DOHH2 (cell line): Measurements from ENCODE around the gene CORO1C.

Experiments used
- H3F3A ChIP-seq: fragments of 200-600 bp; sonication (generic), shearing (Covaris generic); 2 replicates; pipeline ENCODE4 v1.6.0; 2016; ENCODE audit warnings: antibody characterized with exemption, mild to moderate bottlenecking; ENCODE audit not compliant: control insufficient read depth, insufficient read depth
- H3K27ac ChIP-seq: fragments of 200-600 bp; sonication (generic); 2 replicates; pipeline ENCODE4 v1.5.1; 2014; ENCODE audit warnings: low read depth, mild to moderate bottlenecking, low read length, moderate library complexity
- H3K27me3 ChIP-seq: fragments of 200-600 bp; sonication (generic); 2 replicates; pipeline ENCODE4 v1.6.1; 2014; ENCODE audit warnings: mild to moderate bottlenecking, low read length, mixed read lengths; ENCODE audit not compliant: control insufficient read depth
- H3K36me3 ChIP-seq: fragments of 200-600 bp; sonication (generic); 2 replicates; pipeline ENCODE4 v1.6.1; 2014; ENCODE audit warnings: mild to moderate bottlenecking, low read length, moderate library complexity, mixed read lengths; ENCODE audit not compliant: control insufficient read depth
- H3K4me1 ChIP-seq: fragments of 200-600 bp; sonication (generic); 2 replicates; pipeline ENCODE4 v1.6.1; 2014; ENCODE audit warnings: mild to moderate bottlenecking, low read length, mixed read lengths; ENCODE audit not compliant: control insufficient read depth
- H3K4me2 ChIP-seq: fragments of 200-600 bp; sonication (generic); 2 replicates; pipeline ENCODE4 v1.6.0; 2014; ENCODE audit warnings: mild to moderate bottlenecking, low read length, moderate library complexity
- H3K4me3 ChIP-seq: fragments of 200-600 bp; sonication (generic); 2 replicates; pipeline ENCODE4 v1.5.1; 2014; ENCODE audit warnings: mild to moderate bottlenecking, low read length, mixed read lengths
- H3K79me2 ChIP-seq: fragments of 200-600 bp; sonication (generic); 2 replicates; pipeline ENCODE4 v1.6.1; 2014; ENCODE audit warnings: mild to moderate bottlenecking, low read length, mixed read lengths; ENCODE audit not compliant: control insufficient read depth
- H3K9me2 ChIP-seq: fragments of 200-600 bp; sonication (generic); replicated peaks from 2 replicates; pipeline ENCODE4 v1.6.1; 2014; ENCODE audit warnings: mild to moderate bottlenecking, low read length, mixed read lengths; ENCODE audit not compliant: control insufficient read depth
- H3K9me3 ChIP-seq: fragments of 200-600 bp; sonication (generic); 2 replicates; pipeline ENCODE4 v1.6.1; 2014; ENCODE audit warnings: antibody characterized with exemption, low read length, mixed read lengths; ENCODE audit not compliant: control insufficient read depth, insufficient read depth
- H4K20me1 ChIP-seq: fragments of 200-600 bp; sonication (generic); 2 replicates; pipeline ENCODE4 v1.6.0; 2014; ENCODE audit warnings: low read depth, mild to moderate bottlenecking, antibody characterized with exemption, low read length, moderate library complexity; ENCODE audit not compliant: control insufficient read depth, insufficient read depth
- EZH2phosphoT487 ChIP-seq: fragments of 200-600 bp; sonication (generic); IDR thresholded peaks from 2 replicates; pipeline ENCODE4 v1.6.1; 2017; ENCODE audit warnings: borderline replicate concordance, mild to moderate bottlenecking, antibody characterized with exemption, low read length, moderate library complexity, mixed read lengths
- TF ChIP-seq, protein P1 (sequence below): fragments of 200-600 bp; sonication (generic); IDR thresholded peaks from one replicate; pipeline ENCODE4 v1.5.1; 2014; ENCODE audit warnings: antibody characterized with exemption, mild to moderate bottlenecking, low read depth, low read length; ENCODE audit not compliant: poor library complexity, severe bottlenecking

CORO1C gene

DNA sequence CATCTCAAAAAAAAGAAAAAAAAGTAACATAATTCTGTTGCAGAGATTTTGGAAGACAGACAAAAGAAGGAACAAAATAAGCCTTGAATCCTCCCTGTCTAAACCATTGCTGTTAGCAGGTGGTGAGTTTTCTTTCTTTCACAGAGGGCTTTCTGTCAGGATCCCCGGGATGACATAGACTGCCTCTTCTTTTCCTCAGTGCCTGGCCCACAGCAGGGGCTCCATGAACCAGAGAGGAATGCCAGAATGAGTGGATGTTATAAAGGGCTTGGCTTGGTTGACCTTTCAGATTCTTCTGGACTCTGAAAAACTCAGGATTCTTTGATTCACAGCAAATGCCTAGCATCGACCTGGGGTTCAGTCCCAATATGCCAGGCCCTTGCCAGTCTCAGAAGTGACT, 45.8 kb upstream of the CORO1C start:
- Histone ChIP-seq H3K9me3 (no peaks in the 10 kb centered on the region), H4K20me1 (no peaks in the 10 kb centered on the region), H3K27ac (no peak overlapping the region), H3K27me3 (peaks cover 10% of the 10 kb centered on the region), H3K4me1 (peaks cover 5% of the 10 kb centered on the region), H3K4me3 (no peak overlapping the region), H3K4me2 (no peak overlapping the region), H3K9me2 (no peaks in the 10 kb centered on the region), H3F3A (no peaks in the 10 kb centered on the region), H3K36me3 (no peaks in the 10 kb centered on the region), H3K79me2 (no peaks in the 10 kb centered on the region)
- TF ChIP-seq, protein P1, sequence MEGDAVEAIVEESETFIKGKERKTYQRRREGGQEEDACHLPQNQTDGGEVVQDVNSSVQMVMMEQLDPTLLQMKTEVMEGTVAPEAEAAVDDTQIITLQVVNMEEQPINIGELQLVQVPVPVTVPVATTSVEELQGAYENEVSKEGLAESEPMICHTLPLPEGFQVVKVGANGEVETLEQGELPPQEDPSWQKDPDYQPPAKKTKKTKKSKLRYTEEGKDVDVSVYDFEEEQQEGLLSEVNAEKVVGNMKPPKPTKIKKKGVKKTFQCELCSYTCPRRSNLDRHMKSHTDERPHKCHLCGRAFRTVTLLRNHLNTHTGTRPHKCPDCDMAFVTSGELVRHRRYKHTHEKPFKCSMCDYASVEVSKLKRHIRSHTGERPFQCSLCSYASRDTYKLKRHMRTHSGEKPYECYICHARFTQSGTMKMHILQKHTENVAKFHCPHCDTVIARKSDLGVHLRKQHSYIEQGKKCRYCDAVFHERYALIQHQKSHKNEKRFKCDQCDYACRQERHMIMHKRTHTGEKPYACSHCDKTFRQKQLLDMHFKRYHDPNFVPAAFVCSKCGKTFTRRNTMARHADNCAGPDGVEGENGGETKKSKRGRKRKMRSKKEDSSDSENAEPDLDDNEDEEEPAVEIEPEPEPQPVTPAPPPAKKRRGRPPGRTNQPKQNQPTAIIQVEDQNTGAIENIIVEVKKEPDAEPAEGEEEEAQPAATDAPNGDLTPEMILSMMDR, result no peak
- no peak for TF ChIP-seq EZH2phosphoT487

DNA sequence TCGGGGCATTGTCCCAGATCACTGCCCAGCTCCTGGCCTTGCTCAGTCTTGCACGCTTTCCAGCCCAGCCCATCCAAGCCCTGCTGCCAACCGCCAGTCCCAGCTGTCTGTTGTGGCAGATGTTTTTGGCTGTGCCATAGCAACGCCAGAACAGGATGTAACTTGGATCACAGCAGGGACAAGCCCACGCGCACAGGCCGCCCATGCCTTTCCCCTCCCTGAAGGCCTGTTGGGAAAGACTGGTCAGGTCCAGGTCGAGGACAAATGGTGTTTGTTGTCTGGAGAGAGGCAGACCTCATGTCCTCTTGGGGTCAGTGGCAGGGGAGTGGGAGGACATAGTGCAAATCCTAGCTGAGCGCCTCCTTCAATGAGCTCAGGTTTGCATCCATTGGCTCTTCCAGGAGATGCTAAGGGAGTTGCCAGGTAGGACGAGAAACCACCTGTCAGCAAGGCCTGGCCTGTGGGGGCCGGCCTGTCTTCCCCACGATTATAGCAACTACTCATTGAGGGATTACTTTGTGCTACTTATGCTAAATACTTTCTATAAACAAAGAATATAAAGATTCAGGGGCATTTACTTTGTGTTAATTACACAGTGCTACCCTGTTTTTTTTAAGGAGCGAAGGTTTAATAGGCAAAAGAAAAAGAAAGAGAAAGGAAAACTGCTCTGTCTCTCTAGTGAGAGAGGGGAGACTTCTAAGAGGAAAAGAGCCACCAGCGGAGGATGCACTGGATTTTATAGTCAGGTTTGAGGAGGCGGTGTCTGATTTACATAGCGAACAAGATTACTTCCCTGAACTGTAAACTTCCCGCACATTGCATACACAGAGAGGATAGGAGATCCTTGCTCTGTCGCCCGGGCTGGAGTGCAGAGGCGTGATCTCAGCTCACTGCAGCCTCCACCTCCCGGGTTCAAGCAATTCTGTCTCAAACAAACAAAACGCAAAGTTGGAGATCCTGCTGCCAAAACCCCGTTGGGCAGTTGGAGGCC, 42.8 kb upstream of the CORO1C start:
- Histone ChIP-seq H3K9me3 (no peaks in the 10 kb centered on the region), H4K20me1 (no peaks in the 10 kb centered on the region), H3K79me2 (no peaks in the 10 kb centered on the region), H3K4me3 (no peak overlapping the region), H3K27ac (no peak overlapping the region), H3K4me1 (peaks cover 11% of the 10 kb centered on the region), H3K36me3 (no peaks in the 10 kb centered on the region), H3F3A (no peaks in the 10 kb centered on the region), H3K9me2 (no peaks in the 10 kb centered on the region), H3K4me2 (no peak overlapping the region), H3K27me3 (peaks cover 18% of the 10 kb centered on the region)
- no peak for TF ChIP-seq EZH2phosphoT487
- TF ChIP-seq, protein P1, result no peak

DNA sequence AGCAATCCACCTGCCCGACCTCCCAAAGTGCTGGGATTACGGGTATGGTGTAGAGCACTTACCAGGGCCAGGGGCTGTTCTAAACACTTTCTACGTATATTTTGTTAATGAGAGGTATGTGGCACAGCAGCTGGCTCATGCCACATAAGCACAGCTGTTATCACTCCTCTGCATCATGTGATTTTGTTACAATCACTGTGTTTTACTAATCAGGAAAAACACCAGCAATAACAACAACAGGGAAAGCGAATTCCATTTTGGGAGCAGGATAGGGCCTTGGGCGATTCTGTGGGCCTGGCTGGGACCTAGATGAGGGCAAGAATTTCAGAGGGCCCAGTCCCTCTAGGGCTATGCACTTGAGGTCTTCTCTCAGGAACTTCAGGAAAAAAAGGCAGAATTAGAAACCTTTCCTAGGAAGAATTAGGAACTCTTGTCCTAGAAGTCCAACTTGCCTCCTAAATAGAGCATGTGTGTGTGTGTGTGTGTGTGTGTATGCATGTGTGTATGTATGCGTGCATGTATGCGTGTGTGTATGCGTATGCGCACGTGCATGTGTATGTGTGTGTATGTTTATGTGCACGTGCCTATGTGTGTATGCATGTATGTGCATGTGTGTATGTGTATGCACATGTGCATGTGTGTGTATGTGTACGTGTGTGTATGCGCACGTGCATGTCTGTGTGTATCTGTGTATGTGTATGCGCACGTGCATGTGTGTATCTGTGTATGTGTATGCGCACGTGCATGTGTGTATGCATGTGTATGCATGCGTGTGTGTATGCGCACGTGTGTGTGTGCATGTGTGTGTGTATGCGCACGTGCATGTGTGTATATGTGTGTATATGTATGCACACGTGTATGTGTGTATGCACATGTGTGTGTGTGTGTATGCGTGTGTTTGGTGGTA, 41.8 kb upstream of the CORO1C start:
- Histone ChIP-seq H3K4me1 (peaks cover 19% of the 10 kb centered on the region), H4K20me1 (no peaks in the 10 kb centered on the region), H3F3A (no peaks in the 10 kb centered on the region), H3K4me2 (no peak overlapping the region), H3K79me2 (no peaks in the 10 kb centered on the region), H3K36me3 (no peaks in the 10 kb centered on the region), H3K9me2 (no peaks in the 10 kb centered on the region), H3K27ac (no peak overlapping the region), H3K4me3 (no peak overlapping the region), H3K27me3 (peaks cover 25% of the 10 kb centered on the region), H3K9me3 (no peaks in the 10 kb centered on the region)
- TF ChIP-seq, protein P1, result no peak
- no peak for TF ChIP-seq EZH2phosphoT487
